GM13977 (cell line): ENCODE data around the gene MOSPD3.

Experiments
- DNase-seq: peaks from one replicate; pipeline ENCODE4 v3.0.0; 2012; ENCODE audit warnings: low spot score
- in situ Hi-C: fragments of 300-500 bp; cut with MboI; formaldehyde crosslinking; loops from one replicate; pipeline ENCODE4 v1.12.0; 2022; ENCODE audit warnings: low sequenced_read_pairs, low pct_unique_long_range_greater_than_20kb, mixed read lengths, inconsistent platforms; ENCODE audit not compliant: unreplicated experiment
- TF ChIP-seq, protein P1 (sequence below): IDR thresholded peaks from 2 replicates; pipeline ENCODE4 v1.5.1; 2012; ENCODE audit warnings: mild to moderate bottlenecking, control low read depth; ENCODE audit not compliant: insufficient read depth; ENCODE audit errors: extremely low read depth, missing control alignments

Gene MOSPD3

DNA sequence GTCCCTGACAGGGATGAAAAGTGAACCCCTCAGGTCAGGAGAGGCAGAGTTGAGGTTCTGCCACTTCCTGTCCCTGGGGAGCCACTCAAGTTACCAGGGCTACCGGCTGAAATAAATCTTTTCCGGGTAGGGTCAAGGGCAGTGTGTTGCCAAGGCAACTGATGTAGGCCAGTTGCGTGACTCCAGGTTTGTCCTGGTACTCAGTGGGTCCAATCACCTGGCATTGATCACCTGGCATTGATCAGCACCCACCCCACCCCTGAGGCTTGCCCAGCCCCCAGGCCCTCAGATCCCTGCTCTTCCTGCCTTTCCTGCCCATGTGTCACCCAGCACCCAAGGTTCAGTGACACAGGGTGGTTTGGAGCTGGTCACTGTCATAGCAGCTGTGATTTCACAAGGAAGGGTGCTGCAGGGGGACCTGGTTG, 44.6 kb upstream of the MOSPD3 start:
- in situ Hi-C loops, result no loop called here
- TF ChIP-seq, protein P1, sequence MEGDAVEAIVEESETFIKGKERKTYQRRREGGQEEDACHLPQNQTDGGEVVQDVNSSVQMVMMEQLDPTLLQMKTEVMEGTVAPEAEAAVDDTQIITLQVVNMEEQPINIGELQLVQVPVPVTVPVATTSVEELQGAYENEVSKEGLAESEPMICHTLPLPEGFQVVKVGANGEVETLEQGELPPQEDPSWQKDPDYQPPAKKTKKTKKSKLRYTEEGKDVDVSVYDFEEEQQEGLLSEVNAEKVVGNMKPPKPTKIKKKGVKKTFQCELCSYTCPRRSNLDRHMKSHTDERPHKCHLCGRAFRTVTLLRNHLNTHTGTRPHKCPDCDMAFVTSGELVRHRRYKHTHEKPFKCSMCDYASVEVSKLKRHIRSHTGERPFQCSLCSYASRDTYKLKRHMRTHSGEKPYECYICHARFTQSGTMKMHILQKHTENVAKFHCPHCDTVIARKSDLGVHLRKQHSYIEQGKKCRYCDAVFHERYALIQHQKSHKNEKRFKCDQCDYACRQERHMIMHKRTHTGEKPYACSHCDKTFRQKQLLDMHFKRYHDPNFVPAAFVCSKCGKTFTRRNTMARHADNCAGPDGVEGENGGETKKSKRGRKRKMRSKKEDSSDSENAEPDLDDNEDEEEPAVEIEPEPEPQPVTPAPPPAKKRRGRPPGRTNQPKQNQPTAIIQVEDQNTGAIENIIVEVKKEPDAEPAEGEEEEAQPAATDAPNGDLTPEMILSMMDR, result no peak
- no peak for DNase-seq

DNA sequence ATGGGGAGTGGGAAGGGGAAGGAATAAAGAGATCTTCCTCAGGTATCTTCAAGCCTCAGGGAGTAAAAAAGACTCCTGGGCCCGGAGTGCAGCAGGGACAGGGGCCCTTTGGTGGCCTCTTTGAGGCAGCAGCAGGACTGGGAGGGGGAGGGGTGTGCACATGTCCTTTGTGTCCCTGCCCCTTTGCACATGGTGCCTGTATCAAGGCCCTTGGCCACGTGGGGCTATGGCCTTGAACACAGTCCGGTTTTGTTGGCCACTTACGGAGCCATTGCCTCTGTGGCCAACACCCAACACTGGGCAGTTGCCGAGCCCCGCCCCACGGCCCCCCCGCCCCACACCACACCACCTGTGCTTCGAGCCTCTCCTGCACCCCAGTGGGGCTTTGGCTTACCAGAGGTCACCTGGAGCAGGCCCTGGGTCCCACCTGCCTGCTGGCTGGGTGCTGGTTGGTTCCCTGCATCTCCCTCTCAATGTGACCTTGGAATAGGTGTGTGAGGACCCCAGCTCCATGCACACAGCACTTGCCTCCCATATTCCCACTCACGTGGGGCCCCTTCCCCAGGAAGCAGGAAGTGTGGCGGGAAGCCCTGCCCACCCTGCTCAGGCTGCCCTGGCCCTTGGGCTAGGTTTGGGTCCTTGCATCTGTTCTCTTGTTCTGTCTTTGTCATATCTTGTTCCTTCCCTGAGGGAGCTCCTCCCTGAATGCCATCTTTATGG, 44.0 kb upstream of the MOSPD3 start:
- TF ChIP-seq, protein P1, result no peak
- DNase-seq, result no peak
- in situ Hi-C loops, result no loop called here

DNA sequence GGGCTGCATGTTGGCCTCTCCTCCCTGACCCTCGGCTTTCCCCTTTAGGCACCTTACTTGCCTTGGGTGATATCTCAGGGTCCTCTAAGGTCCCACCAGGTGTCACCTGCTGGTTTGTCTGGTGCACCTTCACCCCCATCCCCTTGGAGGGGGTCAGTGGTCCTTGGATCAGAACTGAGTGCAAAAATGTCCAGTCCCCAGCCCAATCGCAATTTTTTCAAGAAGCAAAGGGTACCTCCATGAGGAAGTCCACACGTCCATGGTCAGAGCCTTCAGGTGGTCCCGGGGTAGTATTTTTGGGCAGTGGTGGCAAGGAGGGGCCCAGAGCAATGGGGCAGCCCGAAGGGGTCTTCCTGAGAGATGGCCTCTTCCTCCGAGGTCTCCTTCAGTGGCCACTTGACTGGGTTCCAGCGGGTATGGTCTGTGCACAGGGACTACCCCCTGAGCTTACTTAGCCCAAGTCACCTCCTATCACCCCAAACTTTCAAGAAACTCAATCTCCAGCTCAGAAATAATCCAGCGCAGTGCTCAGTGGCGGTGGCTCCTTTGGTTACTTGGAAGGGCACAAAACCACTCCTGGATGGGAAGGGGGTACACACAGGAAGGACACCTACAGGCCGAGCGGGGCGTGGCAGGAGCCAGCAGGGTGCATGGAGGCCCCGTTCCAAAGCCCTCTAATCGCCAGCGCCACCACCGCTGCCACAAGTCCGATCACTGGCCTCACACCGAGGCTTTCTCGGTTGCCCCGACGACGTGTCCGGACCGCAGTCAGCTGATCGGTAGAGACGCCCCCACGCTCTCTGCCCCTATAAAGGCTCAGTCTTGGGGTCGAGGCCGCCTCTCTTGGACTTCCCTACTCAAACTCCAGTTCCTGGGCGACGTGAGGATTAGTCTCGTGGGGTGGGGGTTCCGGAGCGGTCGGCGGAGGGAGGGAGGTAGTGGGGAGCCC, 43.2 kb upstream of the MOSPD3 start:
- in situ Hi-C loops, result no loop called here
- TF ChIP-seq, protein P1, result peak; percentile 46
- peak; percentile 70 for DNase-seq

DNA sequence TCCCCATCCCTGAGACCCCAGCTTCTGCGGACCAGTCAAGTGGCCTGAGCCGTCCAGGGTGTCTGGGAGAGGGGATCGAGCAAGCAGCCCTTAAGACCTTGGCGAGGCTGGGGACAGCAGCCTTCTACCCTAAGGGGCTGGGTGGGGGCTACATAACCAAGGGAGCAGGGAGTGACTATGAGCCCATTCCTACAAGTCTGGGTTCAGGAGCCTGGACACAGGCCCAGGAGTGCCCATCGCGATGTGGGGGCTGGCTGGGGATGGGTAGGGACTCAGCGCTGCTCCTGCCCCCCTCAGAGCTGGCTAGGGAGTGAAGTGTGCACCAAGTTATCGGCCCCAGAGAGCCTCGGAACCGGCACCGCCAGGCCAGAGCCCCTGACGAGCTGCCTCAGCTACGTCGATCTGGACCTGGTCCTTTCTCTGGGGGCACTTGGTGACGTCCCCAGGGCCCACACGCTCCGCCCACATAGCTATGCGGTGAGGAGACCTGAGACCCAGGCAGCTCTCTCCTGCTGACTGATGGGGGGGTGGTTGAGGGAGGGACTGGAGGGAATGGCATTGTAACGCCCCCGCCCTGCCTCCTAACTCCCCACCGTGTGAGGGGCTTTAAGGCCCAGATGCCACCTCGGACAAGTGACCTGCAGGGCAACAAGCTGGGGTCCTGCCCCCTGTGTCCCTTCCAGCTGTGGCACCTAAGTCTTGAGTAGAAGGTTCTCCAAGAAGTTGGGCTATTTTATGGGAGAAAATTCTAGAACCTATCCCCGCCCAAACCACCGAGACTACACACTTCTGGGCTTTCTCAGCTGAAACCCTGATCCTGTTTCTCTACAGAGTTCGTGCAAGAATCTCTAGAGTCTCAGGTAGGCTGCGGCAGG, 41.1 kb upstream of the MOSPD3 start:
- TF ChIP-seq, protein P1, result no peak
- DNase-seq, result no peak
- in situ Hi-C loops, result no loop called here

DNA sequence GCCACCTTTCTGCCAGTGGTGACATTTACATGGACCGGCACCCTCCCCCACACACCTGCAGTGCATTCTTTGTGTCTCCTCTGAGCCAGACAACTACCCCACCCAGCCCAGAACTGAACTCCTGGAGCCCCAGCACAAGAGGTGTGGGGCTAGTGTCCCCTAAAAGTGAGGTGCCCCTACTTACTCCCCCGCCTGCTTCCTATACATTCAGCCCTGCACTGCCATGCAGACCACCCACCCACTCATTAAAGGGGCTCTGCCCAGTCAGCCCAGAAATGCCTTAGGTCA, 40.6 kb upstream of the MOSPD3 start:
- in situ Hi-C loops, result no loop called here
- TF ChIP-seq, protein P1, result no peak
- no peak for DNase-seq

DNA sequence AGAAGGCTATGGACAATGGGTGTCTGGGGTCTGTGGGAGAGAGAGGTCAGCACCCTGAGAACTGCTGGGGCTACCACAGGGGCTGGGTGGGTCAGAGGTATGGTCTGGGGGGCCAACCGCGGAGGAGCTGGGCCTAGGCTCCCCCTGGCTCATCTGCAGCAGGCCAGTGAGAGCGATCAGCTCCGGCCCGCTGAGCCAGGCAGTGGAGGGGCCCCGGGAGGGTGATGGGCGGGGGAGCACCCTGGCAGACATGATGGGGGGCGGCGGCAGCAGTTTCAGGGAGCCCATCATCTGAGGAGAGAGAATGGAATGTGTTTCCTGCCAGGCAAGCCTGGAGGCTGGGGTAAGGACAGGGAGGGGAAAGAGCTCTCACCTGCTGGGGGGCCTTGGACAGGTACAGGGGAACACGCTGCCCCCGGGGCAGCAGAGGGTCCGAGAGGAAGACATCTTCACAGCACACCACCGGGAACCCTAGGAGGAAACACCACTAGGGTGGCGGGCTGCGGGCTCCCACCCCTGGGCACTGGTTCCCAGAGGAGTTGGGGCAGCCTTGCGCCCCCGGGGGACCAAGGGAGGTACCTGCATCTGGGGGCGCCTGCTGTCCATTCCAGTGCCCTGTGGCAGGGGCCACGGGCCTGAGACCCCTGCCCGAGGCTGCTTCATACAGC, 39.9 kb upstream of the MOSPD3 start:
- TF ChIP-seq, protein P1, result no peak
- in situ Hi-C loops, result no loop called here
- DNase-seq, result no peak
